Neuron (in vitro differentiated cells): ENCODE results near the gene ALG11.
"Not testable (repeated sequence)": the region's sequence is repeated elsewhere in the genome, so short reads cannot be mapped to it uniquely, and the experiment has no call there.

Experiments
- H2AFZ ChIP-seq: one replicate; pipeline ENCODE4 v1.6.1; 2013; ENCODE audit warnings: low read depth, mild to moderate bottlenecking, inconsistent platforms, low read length, moderate library complexity
- H3K27me3 ChIP-seq: one replicate; pipeline ENCODE4 v1.6.1; 2013; ENCODE audit warnings: low read length; ENCODE audit not compliant: insufficient read depth
- H3K36me3 ChIP-seq: one replicate; pipeline ENCODE4 v1.6.1; 2013; ENCODE audit warnings: low read length; ENCODE audit not compliant: insufficient read depth
- H3K4me1 ChIP-seq: one replicate; pipeline ENCODE4 v1.6.1; 2013; ENCODE audit warnings: low read length; ENCODE audit not compliant: insufficient read depth
- H3K4me3 ChIP-seq: 2 replicates; pipeline ENCODE4 v1.5.1; 2013; ENCODE audit warnings: mild to moderate bottlenecking, low read length, moderate library complexity
- H3K9me3 ChIP-seq: one replicate; pipeline ENCODE4 v1.6.1; 2013; ENCODE audit warnings: low read length

Gene ALG11

DNA sequence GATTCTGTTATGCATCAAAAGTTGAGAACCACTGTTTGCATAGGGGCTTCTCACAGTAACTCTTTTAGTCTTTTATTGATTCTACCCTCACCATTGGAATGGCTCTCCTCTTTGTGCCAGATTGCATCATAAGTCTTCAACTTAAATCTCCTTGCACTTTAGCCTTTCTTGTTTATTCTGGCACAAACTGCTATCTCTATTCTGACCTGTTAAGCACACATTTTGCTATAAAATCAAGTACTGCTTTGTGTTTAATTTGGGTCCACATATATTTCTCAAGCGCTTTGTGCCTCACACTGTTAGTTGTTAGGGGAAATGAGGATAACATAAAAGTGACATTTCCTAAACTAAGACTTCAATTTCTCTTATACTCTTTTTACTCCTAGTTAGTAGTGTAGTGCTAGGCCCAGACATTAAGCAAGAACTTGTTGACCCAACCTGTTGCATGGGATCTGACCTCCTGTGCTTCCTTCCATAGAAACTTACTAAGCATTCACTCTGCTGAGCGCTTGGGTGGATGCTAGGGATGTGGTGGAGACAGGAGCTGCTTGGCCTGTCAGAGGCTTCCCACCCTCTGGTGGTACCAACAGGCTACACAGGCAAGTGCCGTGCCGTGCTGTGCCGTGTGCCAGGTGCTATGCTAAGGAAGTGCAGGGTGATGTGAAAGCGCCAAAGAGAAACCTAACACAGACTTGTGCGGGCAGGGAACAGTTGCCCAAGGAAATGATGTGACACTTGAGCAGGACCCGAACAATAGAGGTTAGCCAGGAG lies 13.5 kb downstream of the ALG11 start:
- no peaks in the 10 kb centered on the region for H3K27me3 ChIP-seq
- peaks cover 12% of the 10 kb centered on the region for H3K9me3 ChIP-seq
- no peaks in the 10 kb centered on the region for H3K4me1 ChIP-seq
- peaks cover 60% of the 10 kb centered on the region for H3K36me3 ChIP-seq
- H2AFZ ChIP-seq = no peak overlapping the region
- no peak overlapping the region for H3K4me3 ChIP-seq

DNA sequence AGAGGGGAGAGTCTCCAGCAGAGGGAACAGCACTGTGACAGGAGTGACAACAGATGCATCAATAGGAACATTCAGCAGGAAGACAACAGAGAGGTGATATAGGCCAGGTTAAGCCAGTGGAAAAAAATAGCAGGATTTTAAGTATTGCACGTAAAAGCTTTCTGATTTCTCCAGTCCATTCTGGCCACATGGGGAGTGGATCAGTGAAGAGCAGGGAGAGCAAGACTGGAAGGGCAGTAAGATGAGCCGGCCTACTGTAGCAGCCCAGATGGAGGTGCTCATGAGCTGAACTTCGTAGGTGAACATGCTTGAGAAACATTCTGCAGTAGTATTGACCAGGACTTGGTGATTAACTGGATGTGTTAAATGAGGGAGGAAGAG lies 14.0 kb downstream of the ALG11 start:
- Histone ChIP-seq H3K36me3 (peaks cover 57% of the 10 kb centered on the region), H2AFZ (no peak overlapping the region), H3K9me3 (peaks cover 15% of the 10 kb centered on the region), H3K4me1 (no peaks in the 10 kb centered on the region), H3K27me3 (no peaks in the 10 kb centered on the region), H3K4me3 (no peak overlapping the region)

DNA sequence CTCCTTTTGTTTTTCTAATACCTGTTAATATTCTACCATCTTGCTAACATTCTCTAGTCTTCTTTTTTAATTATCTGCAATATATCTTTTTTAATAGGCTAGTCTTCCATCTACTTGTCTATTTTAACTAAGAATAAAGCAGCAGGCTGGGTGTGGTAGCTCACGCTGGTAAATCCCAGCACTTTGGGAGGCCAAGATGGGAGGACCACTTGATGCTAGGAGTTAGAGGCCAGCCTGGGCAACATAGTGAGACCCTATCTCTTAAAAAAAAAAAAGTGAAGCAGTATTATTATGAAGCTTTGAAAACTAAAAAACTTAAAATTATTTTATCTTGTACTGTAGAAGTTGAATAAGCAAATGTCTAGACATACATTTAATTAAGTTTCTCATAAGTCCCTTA lies 15.6 kb downstream of the ALG11 start:
- Histone ChIP-seq H2AFZ (no peak overlapping the region), H3K9me3 (peaks cover 15% of the 10 kb centered on the region), H3K4me3 (no peak overlapping the region), H3K4me1 (no peaks in the 10 kb centered on the region), H3K36me3 (peaks cover 45% of the 10 kb centered on the region), H3K27me3 (no peaks in the 10 kb centered on the region)

DNA sequence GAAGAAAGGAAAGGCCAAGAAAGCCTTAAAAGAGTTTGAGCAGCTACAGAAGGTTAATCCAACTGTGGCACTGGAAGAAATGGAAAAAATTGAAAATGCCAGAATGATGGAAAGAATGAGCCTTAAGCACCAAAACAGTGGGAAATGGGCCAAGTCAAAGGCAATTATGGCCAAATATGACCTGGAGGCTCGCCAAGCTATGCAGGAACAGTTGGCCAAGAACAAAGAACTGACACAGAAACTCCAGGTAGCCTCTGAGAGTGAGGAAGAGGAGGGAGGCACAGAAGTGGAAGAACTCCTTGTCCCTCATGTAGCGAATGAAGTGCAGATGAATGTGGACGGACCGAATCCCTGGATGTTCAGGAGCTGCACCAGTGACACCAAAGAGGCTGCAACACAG lies 17.4 kb downstream of the ALG11 start:
- no peaks in the 10 kb centered on the region for H3K4me1 ChIP-seq
- H3K36me3 ChIP-seq = peaks cover 37% of the 10 kb centered on the region
- no peaks in the 10 kb centered on the region for H3K27me3 ChIP-seq
- peaks cover 15% of the 10 kb centered on the region for H3K9me3 ChIP-seq
- no peak overlapping the region for H2AFZ ChIP-seq
- H3K4me3 ChIP-seq = no peak overlapping the region

DNA sequence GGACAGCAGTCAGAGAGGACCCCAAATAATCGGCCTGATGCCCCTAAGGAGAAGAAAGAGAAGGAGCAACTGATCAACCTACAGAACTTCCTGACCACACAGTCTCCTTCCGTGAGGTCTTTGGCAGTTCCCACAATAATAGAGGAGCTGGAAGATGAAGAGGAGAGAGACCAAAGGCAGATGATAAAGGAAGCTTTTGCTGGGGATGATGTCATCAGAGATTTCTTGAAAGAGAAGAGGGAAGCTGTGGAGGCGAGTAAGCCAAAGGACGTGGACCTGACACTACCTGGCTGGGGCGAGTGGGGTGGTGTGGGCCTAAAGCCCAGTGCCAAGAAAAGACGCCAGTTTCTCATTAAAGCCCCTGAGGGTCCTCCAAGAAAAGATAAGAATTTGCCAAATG lies 18.2 kb downstream of the ALG11 start:
- not testable (repeated sequence) for H3K4me1 ChIP-seq, H3K4me3 ChIP-seq, H3K27me3 ChIP-seq, H2AFZ ChIP-seq
- H3K36me3 ChIP-seq = peaks cover 30% of the 10 kb centered on the region
- H3K9me3 ChIP-seq = peaks cover 15% of the 10 kb centered on the region

DNA sequence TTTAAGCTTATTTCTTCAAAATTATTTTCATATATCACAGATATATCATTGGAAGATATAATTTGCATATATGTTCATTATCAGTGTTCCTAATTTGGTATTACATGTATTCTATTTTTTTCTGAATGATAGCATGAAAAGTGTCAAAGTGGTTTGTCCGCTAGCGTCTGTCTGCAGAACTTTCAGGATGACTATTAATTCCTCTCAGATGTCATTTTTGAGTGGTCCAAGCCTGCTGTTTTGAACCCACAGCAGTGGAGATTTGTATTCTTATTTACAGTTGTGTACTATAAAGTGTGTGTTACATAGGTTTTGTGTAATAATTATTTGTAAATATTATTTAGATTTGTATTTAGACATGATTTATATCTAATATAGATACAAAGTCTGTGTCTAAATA lies 20.8 kb downstream of the ALG11 start:
- Histone ChIP-seq H2AFZ (no peak overlapping the region), H3K4me1 (no peaks in the 10 kb centered on the region), H3K9me3 (peaks cover 12% of the 10 kb centered on the region), H3K4me3 (no peak overlapping the region), H3K36me3 (peaks cover 13% of the 10 kb centered on the region), H3K27me3 (no peaks in the 10 kb centered on the region)

DNA sequence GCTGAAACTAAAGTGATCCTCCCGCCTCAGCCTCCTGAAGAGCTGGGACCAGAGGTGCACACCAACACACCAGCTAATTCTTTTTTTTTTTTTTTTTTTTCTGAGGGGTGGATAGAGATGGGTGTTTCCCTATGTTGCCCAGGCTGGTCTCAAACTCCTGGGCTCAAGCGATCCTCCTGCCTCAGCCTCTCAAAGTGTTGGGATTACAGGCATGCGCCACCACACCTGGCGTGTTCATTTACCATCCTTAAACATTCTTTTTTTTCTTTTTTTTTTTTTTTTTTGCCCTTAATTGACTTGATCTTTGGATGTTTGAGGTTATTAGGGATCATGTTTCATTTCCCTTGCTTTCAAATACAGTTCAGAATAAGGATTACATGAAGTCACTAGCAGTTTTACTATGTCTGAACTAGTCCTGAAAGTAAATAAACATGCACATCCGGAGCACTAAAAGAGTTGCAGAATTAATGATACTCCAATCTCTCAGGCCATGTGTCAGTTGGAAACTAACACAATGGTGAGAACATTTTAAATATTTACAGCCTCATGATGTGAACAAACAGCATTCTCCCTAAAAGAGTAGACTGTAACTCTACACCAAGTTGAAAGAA lies 22.5 kb downstream of the ALG11 start:
- peaks cover 3% of the 10 kb centered on the region for H3K9me3 ChIP-seq
- no peaks in the 10 kb centered on the region for H3K4me1 ChIP-seq
- no peaks in the 10 kb centered on the region for H3K27me3 ChIP-seq
- H2AFZ ChIP-seq = no peak overlapping the region
- no peak overlapping the region for H3K4me3 ChIP-seq
- H3K36me3 ChIP-seq = peaks cover 2% of the 10 kb centered on the region

DNA sequence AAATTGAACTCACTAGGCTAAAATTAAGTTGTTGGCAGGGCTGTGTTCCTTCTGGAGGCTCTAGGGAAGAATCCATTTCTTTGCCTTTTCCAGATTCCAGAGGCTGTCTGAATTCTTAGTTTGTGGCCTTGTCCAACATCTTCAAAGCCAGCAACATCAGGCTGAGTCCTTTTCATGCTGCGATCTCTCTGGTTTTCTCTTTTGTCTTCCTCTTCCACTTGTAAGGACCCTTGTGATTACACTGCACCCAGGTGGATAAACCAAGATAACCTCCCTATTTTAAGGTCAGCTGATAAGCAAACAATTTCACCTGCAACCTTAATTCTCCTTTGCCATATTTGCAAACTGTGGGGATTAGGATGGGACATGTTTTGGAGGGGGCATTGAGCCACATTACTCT lies 23.8 kb downstream of the ALG11 start:
- no peak overlapping the region for H2AFZ ChIP-seq
- H3K4me1 ChIP-seq = no peaks in the 10 kb centered on the region
- H3K4me3 ChIP-seq = no peak overlapping the region
- no peaks in the 10 kb centered on the region for H3K27me3 ChIP-seq
- no peaks in the 10 kb centered on the region for H3K9me3 ChIP-seq
- no peaks in the 10 kb centered on the region for H3K36me3 ChIP-seq

DNA sequence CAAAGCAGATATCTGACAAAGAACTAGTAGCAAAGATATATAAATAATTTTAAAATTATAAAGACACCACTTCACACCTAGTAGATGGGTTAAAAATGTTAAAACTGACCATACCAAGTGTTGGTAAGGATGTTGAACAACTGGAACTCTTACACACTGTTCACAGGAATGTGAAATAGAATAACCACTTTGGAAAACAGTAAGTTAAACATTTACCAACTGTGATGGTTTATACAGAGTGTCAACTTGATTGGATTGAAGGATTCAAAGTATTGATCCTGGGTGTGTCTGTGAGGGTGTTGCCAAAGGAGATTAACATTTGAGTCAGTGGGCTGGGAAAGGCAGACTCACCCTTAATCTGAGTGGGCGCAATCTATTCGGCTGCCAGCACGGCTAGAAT lies 31.5 kb downstream of the ALG11 start:
- H3K36me3 ChIP-seq = no peaks in the 10 kb centered on the region
- H3K27me3 ChIP-seq = no peaks in the 10 kb centered on the region
- no peak overlapping the region for H3K4me3 ChIP-seq
- no peaks in the 10 kb centered on the region for H3K9me3 ChIP-seq
- no peaks in the 10 kb centered on the region for H3K4me1 ChIP-seq
- H2AFZ ChIP-seq = no peak overlapping the region

DNA sequence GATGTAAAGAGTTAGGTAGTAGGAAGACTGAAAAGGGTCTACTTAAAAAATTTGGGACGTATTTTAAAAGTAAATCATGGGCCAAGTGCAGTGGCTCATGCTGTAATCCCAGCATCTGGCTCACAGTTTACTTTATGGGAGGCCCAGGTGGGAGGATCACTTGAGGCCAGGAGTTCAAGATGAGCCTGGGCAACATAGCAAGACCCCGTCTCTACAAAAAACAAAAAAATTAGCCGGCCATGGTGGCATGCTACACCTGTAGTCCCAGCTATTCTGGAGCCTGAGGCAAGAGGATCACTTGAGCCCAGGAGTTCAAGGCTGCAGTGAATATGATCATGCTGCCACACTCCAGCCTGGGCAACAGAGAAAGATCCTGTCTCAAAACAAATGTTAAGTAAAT lies 35.3 kb downstream of the ALG11 start:
- Histone ChIP-seq H2AFZ (no peak overlapping the region), H3K4me1 (no peaks in the 10 kb centered on the region), H3K27me3 (no peaks in the 10 kb centered on the region), H3K4me3 (no peak overlapping the region), H3K36me3 (no peaks in the 10 kb centered on the region), H3K9me3 (no peaks in the 10 kb centered on the region)

DNA sequence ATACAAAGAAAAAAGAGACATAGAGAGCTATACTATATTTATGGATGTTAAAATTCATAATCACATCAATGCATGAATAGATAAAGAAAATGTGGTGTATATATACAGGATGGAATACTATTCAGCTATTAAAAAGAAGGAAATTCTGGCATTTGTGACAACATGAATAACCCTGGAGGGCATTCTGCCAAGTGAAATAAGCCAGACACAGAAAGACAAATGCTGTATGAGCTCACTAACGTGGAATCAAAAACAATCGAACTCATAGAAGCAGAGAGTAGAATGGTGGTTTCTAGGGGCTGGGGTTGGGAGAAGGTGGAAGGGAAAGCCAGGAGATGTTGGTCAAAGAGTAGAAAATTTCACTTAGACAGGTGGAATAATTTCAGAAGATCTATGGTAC lies 36.3 kb downstream of the ALG11 start:
- no peaks in the 10 kb centered on the region for H3K4me1 ChIP-seq
- no peak overlapping the region for H2AFZ ChIP-seq
- no peaks in the 10 kb centered on the region for H3K36me3 ChIP-seq
- H3K27me3 ChIP-seq = no peaks in the 10 kb centered on the region
- H3K4me3 ChIP-seq = no peak overlapping the region
- peaks cover under 1% of the 10 kb centered on the region for H3K9me3 ChIP-seq

DNA sequence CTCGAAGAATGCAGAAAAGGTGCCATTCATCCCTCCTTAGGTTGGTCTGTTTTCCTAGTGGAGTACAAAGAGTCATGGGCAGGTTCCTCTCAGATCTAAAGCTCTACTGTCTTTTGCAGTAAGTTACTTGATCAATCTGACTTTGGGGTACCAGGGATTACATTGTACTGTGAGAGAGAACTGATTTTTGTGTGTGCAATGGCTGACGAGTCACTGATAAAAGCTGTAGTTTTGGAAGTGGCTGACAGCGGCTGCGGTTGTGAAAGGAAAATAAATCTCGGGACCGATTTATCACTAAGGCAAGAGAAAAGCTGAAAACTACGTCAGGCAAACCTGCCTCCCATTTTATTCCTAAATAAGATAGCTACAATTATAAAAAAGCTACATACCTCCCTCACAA lies 39.2 kb downstream of the ALG11 start:
- no peak overlapping the region for H2AFZ ChIP-seq
- H3K4me1 ChIP-seq = no peaks in the 10 kb centered on the region
- peaks cover 2% of the 10 kb centered on the region for H3K9me3 ChIP-seq
- no peaks in the 10 kb centered on the region for H3K27me3 ChIP-seq
- H3K4me3 ChIP-seq = no peak overlapping the region
- H3K36me3 ChIP-seq = no peaks in the 10 kb centered on the region

DNA sequence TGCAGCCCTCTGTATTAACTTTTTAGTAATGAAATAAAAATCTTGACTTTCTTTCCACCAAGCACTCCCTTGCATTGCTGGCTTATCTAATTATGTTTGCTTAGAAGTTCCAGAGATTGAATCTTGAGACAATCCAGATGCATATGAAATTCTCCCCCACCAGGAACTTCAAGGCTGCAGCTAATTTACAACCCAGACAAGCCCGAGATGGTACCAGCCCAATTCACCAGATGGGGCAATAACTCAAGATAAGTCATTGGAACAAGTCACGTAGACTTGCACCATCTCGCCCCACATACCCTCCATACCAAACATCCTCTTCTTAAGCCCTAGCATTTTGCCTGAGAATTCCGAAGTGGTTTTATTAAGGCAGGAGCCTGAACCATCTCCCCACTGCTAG lies 41.3 kb downstream of the ALG11 start:
- H3K9me3 ChIP-seq = peaks cover 2% of the 10 kb centered on the region
- no peaks in the 10 kb centered on the region for H3K36me3 ChIP-seq
- H3K4me3 ChIP-seq = no peak overlapping the region
- no peaks in the 10 kb centered on the region for H3K27me3 ChIP-seq
- no peaks in the 10 kb centered on the region for H3K4me1 ChIP-seq
- no peak overlapping the region for H2AFZ ChIP-seq

DNA sequence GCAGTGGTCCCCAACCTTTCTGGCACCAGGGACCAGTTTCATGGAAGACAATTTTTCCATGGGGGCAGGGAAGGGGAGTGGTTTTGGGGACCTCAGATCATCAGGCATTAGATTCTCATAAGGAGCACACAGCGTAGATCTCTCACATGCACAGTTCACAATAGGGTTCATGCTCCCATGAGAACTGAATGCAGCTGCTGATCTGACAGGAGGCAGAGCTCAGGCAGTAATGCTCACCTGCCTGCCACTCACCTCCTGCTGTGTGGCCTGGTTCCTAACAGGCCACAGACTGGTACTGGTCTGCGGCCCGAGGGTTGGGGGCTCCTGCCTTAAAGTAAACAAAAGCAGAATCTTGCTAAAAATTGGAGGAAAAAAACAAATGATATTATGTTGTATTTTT lies 48.9 kb downstream of the ALG11 start:
- H3K4me3 ChIP-seq, H3K4me1 ChIP-seq: not testable (repeated sequence)

More for the DNA sequence above, 48.9 kb downstream of the ALG11 start:
- not testable (repeated sequence) for H3K27me3 ChIP-seq, H2AFZ ChIP-seq, H3K9me3 ChIP-seq, H3K36me3 ChIP-seq
